HL-60 (cell line): ENCODE results near the gene SUV39H2.

ENCODE experiments used
- DNase-seq, 2 experiments: peaks; one replicate each; pipeline ENCODE4 v3.0.0-alpha.2; 2010 to 2020; ENCODE audit warnings: low read depth in 1 of 2, low spot score in 1 of 2
- H3K27ac ChIP-seq: fragments of 250-450 bp; sonication (Bioruptor Pico); replicated peaks from 2 replicates; pipeline ENCODE4 v1.5.1; 2020; ENCODE audit warnings: mild to moderate bottlenecking, moderate library complexity
- H3K27me3 ChIP-seq: fragments of 250-450 bp; sonication (Bioruptor Pico); 2 replicates; pipeline ENCODE4 v1.5.1; 2021; ENCODE audit warnings: mild to moderate bottlenecking, moderate library complexity; ENCODE audit not compliant: insufficient read depth, poor library complexity, severe bottlenecking
- H3K4me3 ChIP-seq: replicated peaks from 2 replicates; pipeline ENCODE4 v1.5.1; 2011; ENCODE audit warnings: mild to moderate bottlenecking, control low read depth, low read length; ENCODE audit not compliant: insufficient read depth
- CTCF ChIP-seq: IDR thresholded peaks from one replicate; pipeline ENCODE4 v1.5.1; 2011; ENCODE audit warnings: low read length, control low read depth, inconsistent platforms; ENCODE audit not compliant: insufficient read depth
- GABPA ChIP-seq: IDR thresholded peaks from 2 replicates; pipeline ENCODE4 v1.6.1; 2012; ENCODE audit warnings: low read depth
- POLR2AphosphoS5 ChIP-seq: IDR thresholded peaks from 2 replicates; pipeline ENCODE4 v1.6.1; 2012; ENCODE audit warnings: low read depth
- REST ChIP-seq: IDR thresholded peaks from 2 replicates; pipeline ENCODE4 v1.6.1; 2012; ENCODE audit warnings: low read depth; ENCODE audit not compliant: insufficient replicate concordance
- SPI1 ChIP-seq: IDR thresholded peaks from 2 replicates; pipeline ENCODE4 v1.6.1; 2012; ENCODE audit warnings: low read depth, mild to moderate bottlenecking, borderline replicate concordance

The SUV39H2 gene

GRCh38 chr10:14852236-14852635 is 26.4 kb upstream of the SUV39H2 start:
- TF ChIP-seq CTCF, result no peak
- no peak for TF ChIP-seq REST
- TF ChIP-seq POLR2AphosphoS5, result no peak
- no peak for TF ChIP-seq SPI1
- TF ChIP-seq GABPA, result no peak
- no peak for DNase-seq
- H3K27ac ChIP-seq, result no peak overlapping the region
- no peaks in the 10 kb centered on the region for H3K27me3 ChIP-seq
- no peak overlapping the region for H3K4me3 ChIP-seq

GRCh38 chr10:14855453-14855852 is 23.2 kb upstream of the SUV39H2 start:
- TF ChIP-seq REST (no peak), GABPA (no peak), SPI1 (no peak), CTCF (no peak), POLR2AphosphoS5 (no peak)
- no peaks in the 10 kb centered on the region for H3K27me3 ChIP-seq
- no peak overlapping the region for H3K27ac ChIP-seq
- H3K4me3 ChIP-seq, result no peak overlapping the region
- no peak for DNase-seq

GRCh38 chr10:14858338-14858960 is 20.2 kb upstream of the SUV39H2 start:
- Histone ChIP-seq H3K27ac (no peak overlapping the region), H3K4me3 (no peak overlapping the region), H3K27me3 (no peaks in the 10 kb centered on the region)
- TF ChIP-seq REST, result no peak
- no peak for TF ChIP-seq SPI1
- no peak for TF ChIP-seq CTCF
- TF ChIP-seq POLR2AphosphoS5, result no peak
- TF ChIP-seq GABPA, result no peak
- DNase-seq, result no peak
